ENCODE results near the gene PHETA2. TPM values are rescaled to one million over a fixed set of nuclear protein-coding genes. Genes with fewer than 3 reads are reported as not detected.
"Not testable (repeated sequence)": the region's sequence is repeated elsewhere in the genome, so short reads cannot be mapped to it uniquely, and the experiment has no call there.

The PHETA2 gene
- polyA plus RNA-seq, 1 donor, result 18.3 TPM

- DNase-seq (ENCODE audit: low read depth), result no peak
Measured at GRCh38 chr22:42069801-42070516, 4.1 kb upstream of the PHETA2 start.

GRCh38 chr22:42070517-42071422, 3.3 kb upstream of the PHETA2 start, which contains the start of gene NAGA:
NAGA (minus strand) TSS chr22:42070812; CDS start chr22:42070297, 515 bp downstream.
- peak; percentile 91 for DNase-seq (ENCODE audit: low read depth)

DNA sequence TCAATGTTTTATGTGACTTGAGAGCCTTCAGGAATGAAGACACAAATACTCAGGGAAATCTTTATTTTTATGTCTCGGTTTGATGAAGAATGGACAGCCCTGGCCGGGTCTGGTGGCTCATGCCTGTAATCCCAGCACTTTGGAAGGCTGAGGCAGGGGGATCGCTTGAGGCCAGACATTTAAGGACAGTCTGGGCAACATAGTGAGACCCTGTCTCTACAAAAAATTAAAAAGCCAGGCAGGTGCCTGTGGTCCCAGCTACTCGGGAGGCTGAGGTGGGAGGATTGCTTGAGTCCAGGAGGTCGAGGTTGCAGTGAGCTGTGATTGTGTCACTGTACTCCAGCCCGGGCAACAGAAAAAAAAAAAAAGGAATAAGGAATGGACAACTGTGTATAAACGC, 2.5 kb upstream of the PHETA2 start:
- not testable (repeated sequence) for DNase-seq (ENCODE audit: low read depth)

DNA sequence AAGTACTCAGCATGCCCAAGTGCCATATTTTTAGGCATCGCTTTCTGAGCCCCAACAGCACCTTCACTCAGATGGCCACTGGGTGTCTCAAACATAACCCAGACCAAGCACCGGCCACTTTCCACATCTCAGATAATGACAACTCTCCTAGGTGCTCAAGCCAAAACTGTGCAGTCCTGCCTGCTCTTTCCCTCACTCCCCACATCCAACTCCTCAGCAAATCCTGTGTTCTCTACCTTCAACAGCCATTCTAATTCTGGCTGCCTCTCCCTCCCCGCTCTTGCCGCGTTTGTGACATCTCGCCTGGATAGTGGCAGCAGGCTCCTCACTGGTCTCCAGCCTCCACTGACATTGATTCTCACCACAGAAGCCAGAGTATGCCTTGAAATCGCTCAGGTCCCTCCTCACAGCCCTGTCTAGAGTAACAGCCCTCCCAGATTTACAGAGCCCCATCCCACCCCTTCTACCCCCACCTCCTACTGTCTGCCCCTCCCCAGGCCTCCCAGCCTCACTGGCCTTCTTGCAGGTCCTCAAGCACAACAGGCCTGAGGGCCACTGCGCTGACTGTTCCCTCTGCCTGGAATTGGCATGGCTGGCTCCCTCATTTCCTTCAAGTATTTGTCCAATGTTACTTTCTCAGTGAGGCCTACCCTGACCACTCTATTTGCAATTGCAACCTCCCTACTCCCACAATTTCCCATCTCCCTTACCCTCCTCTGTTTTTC, 1.3 kb upstream of the PHETA2 start:
- no peak for DNase-seq (ENCODE audit: low read depth)

- DNase-seq (ENCODE audit: low read depth), result no peak
Measured at GRCh38 chr22:42073621-42074041, 417 bp upstream of the PHETA2 start.

DNA sequence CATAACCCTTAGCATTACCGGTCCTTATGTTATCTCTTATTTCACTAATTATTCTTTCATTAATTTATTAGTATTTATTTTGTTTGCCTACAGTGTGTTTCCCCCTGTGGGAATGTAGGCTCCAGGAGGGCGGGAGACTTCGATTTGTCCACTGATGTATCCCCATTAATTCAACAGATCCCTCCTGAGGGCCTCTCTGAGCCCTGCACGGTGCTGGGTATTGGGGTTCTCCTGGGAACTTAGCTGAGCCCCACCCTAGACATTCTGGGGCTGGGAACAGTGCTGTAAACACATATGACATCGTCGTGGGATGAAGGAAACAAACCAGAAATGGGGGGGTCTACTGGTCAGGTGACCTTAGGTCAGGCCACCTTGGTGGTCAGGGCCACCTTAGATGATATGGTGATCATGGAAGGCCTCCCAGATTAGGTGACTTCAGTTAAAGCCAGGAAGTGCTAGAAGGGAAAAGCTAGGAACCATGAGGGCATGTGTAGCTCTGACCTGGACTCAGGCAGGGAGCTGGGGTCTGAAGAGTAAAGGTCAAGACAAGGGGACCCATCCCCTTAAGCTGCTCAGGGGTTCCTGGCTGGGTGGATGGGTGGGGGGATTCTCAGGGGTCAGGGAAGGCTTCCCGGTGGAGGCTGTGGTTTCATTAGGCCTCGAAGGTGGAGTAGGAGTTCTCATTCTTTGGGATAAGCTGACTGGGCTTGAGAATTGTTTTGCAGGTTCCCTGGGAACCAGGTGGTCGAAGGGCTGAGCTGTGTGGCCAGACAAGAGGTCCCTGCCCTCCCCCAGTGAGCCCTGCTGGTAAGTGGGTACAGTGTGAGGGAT, 1.0 kb downstream of the PHETA2 start:
- no peak for DNase-seq (ENCODE audit: low read depth)

- no peak for DNase-seq (ENCODE audit: low read depth)
Measured at GRCh38 chr22:42076764-42077485, 2.9 kb downstream of the PHETA2 start.

DNA sequence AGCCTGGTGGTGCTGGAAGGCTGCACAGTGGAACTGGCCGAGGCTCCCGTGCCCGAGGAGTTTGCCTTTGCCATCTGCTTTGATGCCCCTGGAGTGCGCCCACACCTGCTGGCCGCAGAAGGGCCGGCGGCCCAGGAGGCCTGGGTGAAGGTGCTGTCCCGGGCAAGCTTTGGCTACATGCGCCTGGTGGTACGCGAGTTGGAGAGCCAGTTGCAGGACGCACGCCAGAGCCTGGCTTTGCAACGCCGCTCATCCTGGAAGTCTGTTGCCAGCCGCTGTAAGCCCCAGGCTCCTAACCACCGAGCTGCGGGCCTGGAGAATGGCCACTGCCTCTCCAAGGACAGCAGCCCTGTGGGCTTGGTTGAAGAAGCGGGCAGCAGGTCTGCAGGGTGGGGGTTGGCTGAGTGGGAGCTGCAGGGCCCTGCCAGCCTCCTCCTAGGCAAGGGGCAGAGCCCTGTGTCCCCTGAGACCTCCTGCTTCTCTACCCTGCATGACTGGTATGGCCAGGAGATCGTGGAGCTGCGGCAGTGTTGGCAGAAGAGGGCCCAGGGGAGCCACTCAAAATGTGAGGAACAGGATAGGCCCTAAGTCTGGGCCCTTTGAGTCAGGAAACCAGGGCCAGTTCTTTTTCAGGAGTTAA, 3.6 kb downstream of the PHETA2 start:
- no peak for DNase-seq (ENCODE audit: low read depth)

- DNase-seq (ENCODE audit: low read depth), result no peak
Measured at GRCh38 chr22:42078469-42079318, 4.6 kb downstream of the PHETA2 start.

DNA sequence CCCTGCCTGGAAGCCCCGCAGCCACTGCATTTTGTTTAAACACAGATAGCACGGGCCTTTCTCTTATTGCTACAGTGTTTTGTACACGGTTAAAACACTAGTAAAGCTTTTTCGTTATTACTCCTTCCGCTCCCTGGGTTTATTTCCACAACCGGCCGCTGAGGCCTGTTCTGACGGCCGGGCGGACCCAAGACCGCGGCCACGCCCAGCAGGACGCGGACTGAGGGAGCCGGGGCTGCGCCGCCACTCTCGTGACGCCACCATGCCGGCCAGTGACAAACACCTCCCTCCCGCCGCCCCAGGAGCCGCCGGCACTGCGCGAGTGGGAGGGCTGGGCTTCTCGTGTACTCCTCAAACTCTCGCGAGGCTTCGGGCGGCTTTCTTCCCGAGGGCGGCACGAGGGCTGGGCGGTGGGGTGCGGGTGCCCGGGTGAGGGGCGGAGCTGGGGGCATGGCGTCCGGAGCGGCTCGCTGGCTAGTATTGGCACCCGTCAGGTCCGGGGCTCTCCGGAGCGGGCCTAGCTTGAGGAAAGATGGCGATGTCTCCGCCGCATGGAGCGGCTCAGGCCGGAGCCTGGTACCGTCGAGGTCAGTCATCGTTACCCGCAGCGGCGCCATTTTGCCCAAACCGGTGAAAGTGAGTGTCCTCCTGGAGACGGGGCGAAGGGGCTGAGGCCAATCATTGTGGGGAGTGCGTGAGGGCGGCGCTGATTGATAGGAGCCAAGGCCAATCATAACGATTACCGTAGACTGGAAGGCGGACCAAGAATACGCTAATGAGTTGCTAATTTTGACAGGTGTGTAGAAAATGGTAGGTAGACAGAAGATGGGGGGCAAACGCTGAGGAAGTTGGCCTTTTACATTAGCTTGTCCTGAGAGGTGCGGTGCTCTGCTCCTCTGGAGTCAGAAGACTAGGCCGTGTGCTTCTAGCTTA, 5.5 kb downstream of the PHETA2 start, which contains the start of gene SMDT1:
SMDT1 (plus strand) TSS at position 382 of the 933 bp plus-strand sequence; CDS start at position 451, 69 bp downstream.
- peak; percentile 95 for DNase-seq (ENCODE audit: low read depth)

GRCh38 chr22:42080287-42080686, 6.2 kb downstream of the PHETA2 start:
- no peak for DNase-seq (ENCODE audit: low read depth)

- DNase-seq (ENCODE audit: low read depth), result no peak
Measured at GRCh38 chr22:42083119-42083518, 9.1 kb downstream of the PHETA2 start.

GRCh38 chr22:42084874-42085273, 10.8 kb downstream of the PHETA2 start:
- no peak for DNase-seq (ENCODE audit: low read depth)

- DNase-seq (ENCODE audit: low read depth), result no peak
Measured at GRCh38 chr22:42086051-42086450, 12.0 kb downstream of the PHETA2 start.

- peak; percentile 98 for DNase-seq (ENCODE audit: low read depth)
Measured at GRCh38 chr22:42090596-42091454, 16.8 kb downstream of the PHETA2 start, which contains the start of gene NDUFA6. NDUFA6 (minus strand) TSS chr22:42090772; CDS start chr22:42090744, 28 bp downstream.

DNA sequence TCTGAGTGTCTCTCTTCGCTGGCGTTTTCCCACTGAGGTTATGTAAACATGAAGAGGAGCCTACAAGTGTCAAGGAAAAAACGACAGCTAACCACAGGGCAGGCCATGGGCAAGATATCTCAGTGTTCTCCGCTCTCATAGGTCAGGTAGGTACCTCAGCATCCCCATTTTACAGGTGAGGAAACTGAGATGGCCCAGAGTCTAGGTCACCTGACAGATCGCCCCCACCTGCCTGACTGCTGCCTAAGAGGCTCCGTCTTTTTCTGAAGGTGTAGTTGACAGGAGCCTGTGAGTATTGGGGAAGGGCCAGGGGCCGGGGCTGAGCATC, 17.4 kb downstream of the PHETA2 start:
- DNase-seq (ENCODE audit: low read depth), result no peak

DNA sequence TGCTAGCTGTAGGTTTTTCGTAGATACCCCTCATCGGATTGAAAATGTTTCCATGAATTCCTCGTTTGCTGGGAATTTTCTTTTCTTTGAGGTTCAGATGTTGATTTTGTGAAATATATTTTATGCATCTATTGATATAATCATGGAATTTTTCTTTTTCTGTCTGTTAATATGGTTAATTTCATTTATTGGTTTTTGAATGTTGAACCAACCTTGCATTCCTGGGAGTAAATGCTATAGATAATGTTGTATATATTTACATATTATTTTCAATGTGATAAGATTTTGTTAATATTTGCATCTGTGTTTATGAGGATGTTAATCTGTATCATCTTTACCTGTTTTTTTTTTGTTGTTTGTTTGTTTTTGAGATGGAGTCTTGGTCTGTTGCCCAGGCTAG, 27.2 kb downstream of the PHETA2 start:
- no peak for DNase-seq (ENCODE audit: low read depth)
